K562 (cell line): Measurements from ENCODE around the gene C2CD5. TPM values are rescaled to one million over a fixed set of nuclear protein-coding genes. Genes with fewer than 3 reads are reported as not detected.

ENCODE experiments used
- ATAC-seq: fragments of 200-7000 bp; cut with Tn5 transposase; 3 replicates; pipeline ENCODE4 v1.9.1; 2020; ENCODE audit warnings: moderate library complexity
- BruUV-seq: library from RNA; stranded (reverse); fragments of 400-500 nt; replicated peaks from 2 replicates; lab custom pipeline; 2021; lab: Mats Ljungman, UMichigan
- CTCF ChIA-PET: fragments of 300-600 bp; formaldehyde crosslinking; extraction: SDS; loops from one replicate; lab custom pipeline; 2021; ENCODE audit warnings: low intra/inter-chr PET ratio; lab: Yijun Ruan, JAX
- POLR2A ChIA-PET: fragments of 300-600, 350-650 bp; sonication (Branson Sonifier 250); formaldehyde crosslinking; extraction: SDS; loops from one replicate; lab custom pipeline; 2021; ENCODE audit warnings: antibody characterized with exemption, inconsistent platforms; lab: Yijun Ruan, JAX
- DNase-seq, 4 experiments: peaks; one replicate each; pipeline versions ENCODE4 v3.0.0 to v3.0.0-alpha.2; 2011 to 2018; ENCODE audit warnings: low spot score in 3 of 4, mixed read lengths in 3 of 4; ENCODE audit errors: extremely low read depth in 1 of 4
- FAIRE-seq: peaks from 2 replicates; lab custom pipeline; 2011; peaks lifted over from hg19 to GRCh38; lab: Jason Lieb, UNC
- H2AFZ ChIP-seq: 2 replicates; pipeline ENCODE4 v1.6.0; 2011; ENCODE audit warnings: low read depth, low read length, control low read depth, inconsistent platforms
- H3K27ac ChIP-seq: fragments of 200-600 bp; 3 replicates; pipeline ENCODE4 v1.8.0; 2011; ENCODE audit warnings: low read depth, mild to moderate bottlenecking, control low read depth, inconsistent platforms, low read length, moderate library complexity, mixed read lengths; ENCODE audit errors: extremely low read depth
- H3K27me3 ChIP-seq, 2 experiments: fragments of 300-600 bp in 1 of 2; 2 replicates in 1 of 2; 3 replicates in 1 of 2; pipeline versions ENCODE4 v1.6.0 to v1.8.0; 2011; ENCODE audit warnings: inconsistent platforms in 2 of 2, low read length in 2 of 2, mild to moderate bottlenecking in 1 of 2, mixed read lengths in 1 of 2, moderate library complexity in 1 of 2; ENCODE audit not compliant: control insufficient read depth in 2 of 2, insufficient read depth in 2 of 2
- H3K36me3 ChIP-seq: fragments of 300-600 bp; 3 replicates; pipeline ENCODE4 v1.8.0; 2011; ENCODE audit warnings: mild to moderate bottlenecking, low read length, inconsistent platforms; ENCODE audit not compliant: control insufficient read depth, insufficient read depth
- H3K4me1 ChIP-seq, 2 experiments: fragments of 200-600 bp in 1 of 2; replicated peaks in 1 of 2; 2 replicates in 1 of 2; 3 replicates in 1 of 2; pipeline versions ENCODE4 v1.5.1 to v1.8.0; 2011; ENCODE audit warnings: inconsistent platforms in 2 of 2, low read length in 2 of 2, mild to moderate bottlenecking in 1 of 2, mixed read lengths in 1 of 2, moderate library complexity in 1 of 2; ENCODE audit not compliant: control insufficient read depth in 2 of 2, insufficient read depth in 2 of 2
- H3K4me2 ChIP-seq: 2 replicates; pipeline ENCODE4 v1.6.1; 2011; ENCODE audit warnings: low read length, control low read depth, inconsistent platforms, mixed read lengths; ENCODE audit not compliant: insufficient read depth
- H3K4me3 ChIP-seq: fragments of 200-600 bp; sonication (generic), shearing (Covaris generic); 2 replicates; pipeline ENCODE4 v1.5.1; 2016; ENCODE audit warnings: control low read depth, inconsistent platforms
- H3K79me2 ChIP-seq: fragments of 200-600 bp; 3 replicates; pipeline ENCODE4 v1.8.0; 2011; ENCODE audit warnings: low read length, inconsistent platforms; ENCODE audit not compliant: control insufficient read depth, insufficient read depth
- H3K9ac ChIP-seq, 2 experiments: 2 replicates each; pipeline versions ENCODE4 v1.6.0 to v1.6.1; 2011; ENCODE audit warnings: low read depth in 2 of 2, low read length in 2 of 2, control low read depth in 1 of 2, inconsistent platforms in 1 of 2, mild to moderate bottlenecking in 1 of 2, mixed read lengths in 1 of 2; ENCODE audit not compliant: insufficient read depth in 1 of 2
- H3K9me1 ChIP-seq: one replicate; pipeline ENCODE4 v1.6.0; 2011; ENCODE audit warnings: inconsistent platforms, mild to moderate bottlenecking, low read length, moderate library complexity; ENCODE audit not compliant: control insufficient read depth, insufficient read depth
- H3K9me3 ChIP-seq: replicated peaks from 2 replicates; pipeline ENCODE4 v1.5.1; 2011; ENCODE audit warnings: low read depth, low read length, inconsistent platforms; ENCODE audit not compliant: control insufficient read depth, insufficient read depth
- H4K20me1 ChIP-seq: replicated peaks from 2 replicates; pipeline ENCODE4 v1.6.1; 2011; ENCODE audit warnings: low read length, inconsistent platforms, mixed read lengths; ENCODE audit not compliant: control insufficient read depth, insufficient read depth
- CAMTA2 ChIP-seq: fragments of 250-450 bp; sonication (Bioruptor Pico); conservative IDR thresholded peaks from 2 replicates; pipeline ENCODE4 v1.5.1; 2022
- CREB1 ChIP-seq, 2 experiments: sonication (generic) in 1 of 2; formaldehyde crosslinking in 1 of 2; IDR thresholded peaks; 2 replicates each; pipeline versions ENCODE4 v1.6.1 to v1.8.0; 2012 to 2022; ENCODE audit warnings: inconsistent platforms in 1 of 2, mild to moderate bottlenecking in 1 of 2, missing genetic modification reagents in 1 of 2, moderate library complexity in 1 of 2
- NR2C2 ChIP-seq, 2 experiments: fragments of 200-800 bp in 1 of 2; sonication (Bioruptor generic) in 1 of 2; sonication (generic) in 1 of 2; formaldehyde crosslinking in 1 of 2; IDR thresholded peaks; 2 replicates each; pipeline versions ENCODE4 v1.6.1 to v1.8.0; 2016 to 2022; ENCODE audit warnings: mild to moderate bottlenecking in 1 of 2, missing compliant biosample characterization in 1 of 2, missing genetic modification characterization in 1 of 2, missing genetic modification reagents in 1 of 2
- STAT5B ChIP-seq: fragments of 250-450 bp; sonication (Bioruptor Pico); IDR thresholded peaks from 2 replicates; pipeline ENCODE4 v1.8.0; 2021; ENCODE audit warnings: mild to moderate bottlenecking, inconsistent platforms
- ZNF143 ChIP-seq: sonication (generic); formaldehyde crosslinking; IDR thresholded peaks from 2 replicates; pipeline ENCODE4 v1.9.0; 2022; ENCODE audit warnings: mild to moderate bottlenecking, missing genetic modification reagents
- ZNF217 ChIP-seq: sonication (generic); formaldehyde crosslinking; IDR thresholded peaks from 2 replicates; pipeline ENCODE4 v1.8.0; 2022; ENCODE audit warnings: mild to moderate bottlenecking, missing genetic modification reagents
- ZNF354B ChIP-seq: fragments of 250-450 bp; sonication (Bioruptor Pico); IDR thresholded peaks from 2 replicates; pipeline ENCODE4 v1.4.0; 2020
- ZNF592 ChIP-seq: fragments of 450-650 bp; IDR thresholded peaks from 2 replicates; pipeline ENCODE4 v1.6.1; 2017; ENCODE audit warnings: antibody characterized with exemption, mild to moderate bottlenecking
- WGBS: fragments of 100-300 bp; shearing (Covaris generic); methylation state at CpG from one replicate; pipeline ENCODE4 v1.1.6; 2016; ENCODE audit warnings: low coverage, mixed read lengths; ENCODE audit not compliant: insufficient coverage; ENCODE audit errors: missing lambda C conversion rate; 5-methylcytosine and 5-hydroxymethylcytosine counted together
- in situ Hi-C: fragments of 300-500 bp; cut with MboI; formaldehyde crosslinking; loops from 4 replicates; pipeline ENCODE4 v1.15.0; 2018; ENCODE audit warnings: inconsistent platforms, mixed read lengths
- intact Hi-C: fragments of 100-400 bp; cut with micrococcal nuclease; formaldehyde crosslinking; loops from 2 replicates; pipeline ENCODE4 v1.14.2; 2022
- polyA plus RNA-seq, 8 experiments: library from polyadenylated mRNA; depleted of rRNA in 4 of 8; stranded (reverse) in 5 of 8; unstranded in 3 of 8; fragments of >200 nt; fragmentation: Nextera tagmentation in 2 of 8; fragmentation: Illumina TruSeq in 1 of 8; extraction: Ambion mirVana in 2 of 8; extraction: Trizol in 1 of 8; gene quantifications; 2 replicates each; pipeline versions ENCODE4 v1.2.1 to v1.2.3, GENCODE V29; 2011 to 2014; ENCODE audit warnings: inconsistent platforms in 1 of 8, missing spikeins in 1 of 8
- total RNA-seq, 7 experiments: library from RNA; depleted of rRNA in 6 of 7; stranded (reverse); fragments of >200 nt in 6 of 7; fragmentation: Illumina TruSeq in 2 of 7; extraction: Trizol in 2 of 7; gene quantifications; 2 replicates each; pipeline versions ENCODE4 v1.2.1 to v1.2.3, GENCODE V29; 2011 to 2021; ENCODE audit warnings: low replicate concordance in 1 of 7

C2CD5 gene
- total and polyA plus RNA-seq, 9 of the 15 experiments (the other 6 are each of a cell fraction or from before 2014, with no cell fraction given), result 5.1 to 24.1 (median 14.3) TPM

GRCh38 chr12:22527999-22528398, 16.3 kb downstream of the C2CD5 start (continued):
- TF ChIP-seq ZNF217 (CRISPR knock-in tag) (no peak), ZNF592 (no peak), ZNF354B (no peak), STAT5B (CRISPR knock-in tag) (no peak), CREB1 (IDR thresholded peaks at IDR 0.05) (no peak), CREB1 (CRISPR knock-in tag; IDR thresholded peaks at IDR 0.05) (no peak), ZNF143 (CRISPR knock-in tag) (no peak)

- CTCF ChIA-PET, result no interaction called here
- intact Hi-C loops, result loop anchor here (5.0 to 10.0 kb wide), 2 partner anchors 100 to 158 kb away; partner anchors contain the start of gene ETNK1
- H2AFZ ChIP-seq, result no peak overlapping the region
- no peaks in the 10 kb centered on the region for H3K4me1 ChIP-seq
- H3K79me2 ChIP-seq, result no peaks in the 10 kb centered on the region
- no TSS peak for BruUV-seq
- no peak overlapping the region for H3K4me2 ChIP-seq
- no peak overlapping the region for H3K4me3 ChIP-seq
- H3K36me3 ChIP-seq, result peaks cover 45% of the 10 kb centered on the region
- H3K9me1 ChIP-seq, result no peaks in the 10 kb centered on the region
- H3K27ac ChIP-seq, result no peak overlapping the region
- no peak for ATAC-seq
- WGBS, result 97% methylated on average over 3 of the region's 3 CpGs
- H4K20me1 ChIP-seq, result no peaks in the 10 kb centered on the region
- POLR2A ChIA-PET, result no interaction called here
- in situ Hi-C loops, result no loop called here
- FAIRE-seq, result no peak
- no peak for DNase-seq
- no peak overlapping the region for H3K9ac ChIP-seq
- no peaks in the 10 kb centered on the region for H3K27me3 ChIP-seq
- H3K9me3 ChIP-seq, result no peaks in the 10 kb centered on the region
- TF ChIP-seq NR2C2 (CRISPR knock-in tag; IDR thresholded peaks at IDR 0.05) (no peak), NR2C2 (tag; IDR thresholded peaks at IDR 0.05) (no peak), CAMTA2 (CRISPR knock-in tag) (no peak)
Observed at GRCh38 chr12:22526836-22527235, 17.5 kb downstream of the C2CD5 start.
